Hepatic stellate cell (primary cell): Measurements from ENCODE around the gene FZD10.

Experiments
- DNase-seq: peaks from one replicate; pipeline ENCODE4 v3.0.0; 2011; ENCODE audit warnings: low spot score

FZD10 gene

DNA sequence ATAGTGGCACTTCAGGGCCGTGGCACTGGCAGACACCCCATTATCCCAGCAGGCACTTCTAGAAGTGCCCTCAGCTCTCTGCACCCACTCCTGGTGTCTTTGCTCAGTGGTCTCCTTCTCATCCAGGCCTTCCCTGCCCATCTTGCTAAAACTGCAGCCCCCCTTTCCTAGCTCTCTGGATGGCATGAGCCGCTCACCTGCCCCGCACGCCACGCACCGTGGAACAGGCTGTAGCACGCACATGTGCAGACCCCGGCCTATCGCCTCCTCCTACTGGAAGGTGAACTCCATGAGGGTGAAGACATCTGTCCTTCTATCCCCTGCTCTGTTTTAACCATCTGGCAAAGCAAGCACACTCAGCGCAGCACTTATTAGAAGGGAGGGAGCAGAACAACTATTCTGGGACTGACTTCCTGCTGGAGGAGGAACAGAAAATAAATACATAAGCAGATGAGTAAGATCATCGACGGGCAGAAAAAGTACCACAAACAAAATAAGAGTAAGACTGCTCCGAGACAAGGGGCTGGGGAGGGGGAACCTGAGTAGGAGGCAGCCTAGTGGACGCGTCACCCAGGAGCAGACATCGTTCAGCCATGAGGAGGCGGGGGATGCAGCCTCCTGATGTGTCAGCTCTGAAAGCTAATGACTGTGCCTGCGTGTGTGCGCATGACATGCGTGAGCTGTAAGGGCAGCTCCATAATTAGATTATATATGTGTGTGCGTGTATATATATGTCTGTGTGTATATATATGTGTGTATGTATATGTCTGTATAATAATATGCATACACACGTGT, 7.8 kb upstream of the FZD10 start:
- DNase-seq, result no peak

GRCh38 chr12:130155416-130156073, 6.7 kb upstream of the FZD10 start:
- no peak for DNase-seq

GRCh38 chr12:130156652-130157275, 5.5 kb upstream of the FZD10 start:
- DNase-seq, result no peak

GRCh38 chr12:130157998-130158753, 4.1 kb upstream of the FZD10 start:
- DNase-seq, result no peak

- no peak for DNase-seq
These were observed 3.6 kb upstream of the FZD10 start for GRCh38 chr12:130158754-130159059.

- no peak for DNase-seq
These were observed 2.0 kb upstream of the FZD10 start for GRCh38 chr12:130160306-130160705.

GRCh38 chr12:130160711-130161231, 1.5 kb upstream of the FZD10 start:
- DNase-seq, result no peak

DNA sequence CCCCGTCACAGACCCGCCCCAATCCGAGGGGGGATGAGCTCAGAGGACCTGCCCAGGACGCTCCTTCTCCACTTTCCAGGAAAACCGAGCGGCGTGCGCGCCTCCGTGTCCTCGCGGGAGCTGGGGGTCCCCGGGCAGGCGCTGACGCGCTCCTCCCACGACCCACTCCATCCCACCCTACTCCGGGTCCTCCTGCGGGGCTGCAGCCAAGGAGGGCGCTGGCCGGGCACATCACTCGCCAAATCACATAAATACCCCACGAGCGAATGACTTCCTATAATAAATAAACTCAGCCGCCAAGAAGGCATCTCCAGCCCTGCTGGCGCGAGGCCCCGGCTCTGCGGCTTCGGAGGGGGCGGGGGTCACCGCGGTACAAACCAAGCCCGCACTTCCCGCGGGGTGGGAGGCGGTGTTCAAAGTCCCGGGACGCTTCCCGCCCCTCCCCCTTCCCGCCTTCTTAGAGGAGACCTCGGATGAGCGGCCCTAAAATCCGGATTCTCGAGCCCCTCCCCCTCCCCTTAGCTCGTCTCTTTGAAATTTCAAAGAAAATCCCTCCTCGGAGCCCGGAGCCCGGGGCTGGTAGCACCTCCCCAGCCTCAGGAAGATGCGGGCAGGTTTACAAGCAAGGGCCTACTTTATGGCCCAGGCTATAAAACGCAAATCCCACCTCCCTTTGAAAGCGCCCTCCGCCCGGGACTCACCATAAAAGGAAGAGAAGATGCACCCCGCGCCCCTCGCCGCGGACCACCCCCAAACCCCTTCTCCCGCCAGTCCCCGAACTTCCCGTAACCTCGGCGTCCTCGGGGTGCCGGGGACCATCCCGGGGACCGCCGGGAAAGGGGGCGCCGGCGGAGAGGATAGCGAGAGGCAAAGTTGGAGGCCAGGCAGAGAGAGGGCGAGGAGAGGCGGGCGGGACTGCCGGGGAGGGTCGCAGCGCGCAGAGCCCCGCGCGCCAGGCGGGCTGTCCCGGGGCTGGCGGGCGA, 712 bp upstream of the FZD10 start:
- DNase-seq, result no peak

- DNase-seq, result no peak
These were observed 639 bp downstream of the FZD10 start for GRCh38 chr12:130162745-130163460.

GRCh38 chr12:130163461-130164215, 1.4 kb downstream of the FZD10 start:
- no peak for DNase-seq

GRCh38 chr12:130164216-130164542, 1.9 kb downstream of the FZD10 start:
- no peak for DNase-seq

- DNase-seq, result no peak
These were observed 2.7 kb downstream of the FZD10 start for GRCh38 chr12:130164936-130165335.

DNA sequence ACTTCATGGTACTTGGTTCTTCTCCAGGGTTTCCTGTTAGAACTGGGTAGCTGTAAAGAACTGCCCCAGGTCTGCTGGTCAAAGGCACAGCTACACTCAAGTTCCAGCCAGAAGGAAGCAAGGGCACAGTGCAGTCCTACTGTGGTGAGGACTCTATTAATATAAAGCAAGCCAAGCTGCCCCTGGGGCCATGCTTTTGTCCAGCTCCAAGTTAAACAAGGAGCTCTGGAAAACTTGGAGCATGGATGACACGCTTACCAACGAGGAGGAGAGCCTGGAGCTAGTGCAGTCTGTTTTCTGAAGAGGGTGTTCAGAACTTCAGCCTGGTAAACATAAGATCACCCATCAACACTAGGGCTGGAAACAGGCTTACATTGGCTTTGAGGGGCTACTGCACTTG, 4.0 kb downstream of the FZD10 start:
- DNase-seq, result no peak

DNA sequence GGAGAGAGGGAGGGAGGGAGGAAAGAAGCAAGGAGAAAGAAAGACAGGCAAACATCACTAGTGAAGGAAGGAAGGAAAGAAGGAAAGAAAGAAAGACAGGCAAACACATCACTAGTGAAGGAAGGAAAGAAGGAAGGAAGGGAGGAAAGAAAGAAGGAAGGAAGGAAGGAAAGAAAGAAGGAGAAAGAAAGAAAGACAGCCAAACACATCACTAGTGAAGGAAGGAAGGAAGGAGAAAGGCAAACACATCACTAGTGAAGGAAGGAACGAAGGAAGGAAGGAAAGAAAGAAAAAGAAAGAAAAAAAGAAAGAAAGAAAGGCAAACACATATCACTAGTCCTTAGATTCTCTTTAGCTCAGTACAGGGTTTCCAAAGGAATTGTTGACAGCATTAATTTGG, 5.3 kb downstream of the FZD10 start:
- no peak for DNase-seq

- no peak for DNase-seq
These were observed 7.0 kb downstream of the FZD10 start for GRCh38 chr12:130169256-130169655.

DNA sequence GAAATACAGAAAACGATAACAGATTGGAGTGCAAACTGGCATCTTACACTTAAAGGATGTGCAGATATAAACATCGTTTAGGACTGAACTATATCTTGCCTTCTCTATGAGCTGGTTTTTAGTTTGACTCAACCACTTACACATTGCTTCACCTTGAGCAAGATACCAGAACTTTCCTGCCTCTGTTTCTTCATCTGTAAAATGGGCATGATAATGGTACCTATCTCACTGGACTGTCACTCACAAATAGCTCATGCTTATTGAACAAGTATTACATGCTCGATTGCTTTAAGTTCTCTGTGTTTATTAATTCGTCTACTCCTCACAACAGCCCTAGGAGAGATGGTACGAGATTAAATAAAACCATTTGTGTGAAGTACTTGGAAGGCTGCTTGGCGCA, 7.7 kb downstream of the FZD10 start:
- no peak for DNase-seq

DNA sequence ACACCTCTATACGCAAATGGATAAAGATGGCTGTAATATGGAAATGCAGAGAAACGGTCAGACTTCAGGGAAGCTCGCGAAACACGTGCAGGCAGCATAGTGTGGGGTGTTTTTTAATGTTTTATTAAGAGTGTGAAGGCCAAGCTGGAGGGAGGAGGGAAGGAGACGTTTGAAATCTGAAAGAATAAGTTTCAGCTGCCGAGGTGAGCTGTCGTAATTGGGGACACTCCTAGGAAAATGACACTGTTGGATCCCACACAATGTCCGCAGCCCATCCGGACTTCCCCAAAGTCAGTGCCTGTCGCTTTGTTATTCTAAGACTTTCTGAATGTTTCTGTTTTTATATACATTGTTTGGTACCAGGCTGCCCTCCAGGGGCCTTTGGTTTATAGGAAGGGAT, 8.3 kb downstream of the FZD10 start:
- no peak for DNase-seq

GRCh38 chr12:130177635-130178242, 15.5 kb downstream of the FZD10 start:
- no peak for DNase-seq

DNA sequence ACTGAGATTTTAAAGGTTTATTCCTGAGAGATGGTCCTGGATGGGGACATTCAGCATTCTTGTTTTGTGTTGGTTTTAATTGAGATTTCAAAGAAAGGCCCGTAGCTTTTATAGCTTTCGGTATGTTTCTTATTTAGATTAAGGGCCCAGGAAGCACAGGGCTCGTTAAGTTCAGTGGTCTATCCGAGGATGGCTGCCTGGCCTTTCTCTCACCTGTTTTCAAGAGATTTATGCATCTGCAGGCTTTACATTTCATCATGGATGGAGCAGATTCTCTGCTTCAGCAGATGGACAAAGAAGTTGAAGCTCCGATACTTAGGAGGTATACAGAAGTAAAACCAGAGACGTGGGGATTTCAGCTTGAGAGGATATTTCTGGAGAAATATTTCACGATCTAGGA, 16.0 kb downstream of the FZD10 start:
- no peak for DNase-seq

DNA sequence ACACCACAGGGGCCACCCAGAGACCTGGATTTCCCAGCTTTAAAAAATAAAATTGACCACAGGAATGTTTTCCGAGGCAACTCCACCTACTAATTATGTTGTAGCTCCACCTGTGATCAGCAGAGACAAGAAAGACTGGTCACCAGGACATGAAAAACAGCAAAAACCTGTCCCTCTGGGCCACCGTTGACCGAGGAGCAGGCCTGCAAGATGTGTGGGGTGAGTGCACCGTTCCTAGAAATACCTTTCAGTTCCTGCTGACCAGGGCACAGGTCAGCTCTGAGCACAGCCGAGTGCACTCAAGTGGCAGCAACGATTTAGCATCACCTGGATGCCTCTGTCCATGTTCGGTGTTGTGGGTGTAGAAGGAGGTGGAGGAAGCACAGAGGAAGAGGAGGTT, 16.9 kb downstream of the FZD10 start:
- DNase-seq, result no peak
